22Rv1 (cell line): Measurements from ENCODE around the gene ZNF556.

Source experiments
- H3K27ac ChIP-seq: fragments of 450-650 bp; 2 replicates; pipeline ENCODE4 v1.5.1; 2017
- ZFX ChIP-seq: fragments of 450-650 bp; IDR thresholded peaks from 2 replicates; pipeline ENCODE4 v1.6.1; 2017; ENCODE audit warnings: antibody characterized with exemption, borderline replicate concordance
- TF ChIP-seq, protein P1 (sequence below): fragments of 450-650 bp; IDR thresholded peaks from 2 replicates; pipeline ENCODE4 v1.5.1; 2017; ENCODE audit warnings: mild to moderate bottlenecking

Gene ZNF556

DNA sequence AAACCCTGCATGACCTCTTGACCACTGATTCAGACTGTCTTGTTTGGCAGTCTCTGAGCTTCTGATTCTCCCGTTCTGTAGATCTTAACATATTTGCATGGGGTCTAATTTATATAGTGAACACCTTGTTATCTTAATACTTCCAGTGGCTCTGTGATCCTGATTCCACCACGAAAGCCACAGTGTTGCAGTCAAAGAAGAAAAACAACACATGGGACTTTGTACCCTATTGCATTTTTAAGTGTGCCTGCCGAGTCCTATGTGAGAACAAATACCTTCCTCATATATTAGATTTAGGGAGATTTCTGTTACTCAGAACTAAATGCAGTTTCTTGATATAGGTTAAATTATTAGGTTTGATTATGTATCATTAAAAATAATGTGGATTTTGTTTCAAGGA is 12.3 kb upstream of the ZNF556 start:
- no peak overlapping the region for H3K27ac ChIP-seq
- TF ChIP-seq, protein P1, sequence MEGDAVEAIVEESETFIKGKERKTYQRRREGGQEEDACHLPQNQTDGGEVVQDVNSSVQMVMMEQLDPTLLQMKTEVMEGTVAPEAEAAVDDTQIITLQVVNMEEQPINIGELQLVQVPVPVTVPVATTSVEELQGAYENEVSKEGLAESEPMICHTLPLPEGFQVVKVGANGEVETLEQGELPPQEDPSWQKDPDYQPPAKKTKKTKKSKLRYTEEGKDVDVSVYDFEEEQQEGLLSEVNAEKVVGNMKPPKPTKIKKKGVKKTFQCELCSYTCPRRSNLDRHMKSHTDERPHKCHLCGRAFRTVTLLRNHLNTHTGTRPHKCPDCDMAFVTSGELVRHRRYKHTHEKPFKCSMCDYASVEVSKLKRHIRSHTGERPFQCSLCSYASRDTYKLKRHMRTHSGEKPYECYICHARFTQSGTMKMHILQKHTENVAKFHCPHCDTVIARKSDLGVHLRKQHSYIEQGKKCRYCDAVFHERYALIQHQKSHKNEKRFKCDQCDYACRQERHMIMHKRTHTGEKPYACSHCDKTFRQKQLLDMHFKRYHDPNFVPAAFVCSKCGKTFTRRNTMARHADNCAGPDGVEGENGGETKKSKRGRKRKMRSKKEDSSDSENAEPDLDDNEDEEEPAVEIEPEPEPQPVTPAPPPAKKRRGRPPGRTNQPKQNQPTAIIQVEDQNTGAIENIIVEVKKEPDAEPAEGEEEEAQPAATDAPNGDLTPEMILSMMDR = no peak
- TF ChIP-seq ZFX = no peak

DNA sequence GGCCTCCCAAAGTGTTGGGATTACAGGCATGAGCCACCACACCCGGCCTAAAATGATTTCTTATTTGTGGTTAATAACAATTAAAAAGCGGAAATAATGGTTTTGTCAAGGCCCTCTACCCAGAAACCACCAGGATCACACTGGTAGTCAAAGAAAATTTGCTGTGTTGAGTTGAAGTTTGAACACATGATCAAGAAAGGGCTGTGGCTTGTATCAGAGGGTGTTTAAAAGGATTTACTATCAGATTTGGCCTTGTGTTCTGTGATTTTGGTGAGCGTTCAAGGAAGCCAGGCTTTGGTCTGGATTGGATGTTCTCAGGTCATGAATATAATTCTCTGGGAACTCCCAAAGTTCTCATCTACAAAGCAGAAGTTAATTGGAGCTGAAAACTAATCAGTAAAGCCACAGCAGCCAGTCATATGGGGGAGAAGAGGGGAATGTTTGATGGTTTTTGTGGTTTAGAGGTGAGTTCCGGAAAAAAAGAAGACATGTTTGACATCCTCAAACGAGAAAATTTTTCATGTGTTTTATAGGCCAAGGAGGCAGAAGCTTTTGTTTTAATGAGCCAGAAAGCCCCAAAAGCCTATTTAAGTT is 10.6 kb upstream of the ZNF556 start:
- H3K27ac ChIP-seq = no peak overlapping the region
- TF ChIP-seq ZFX = no peak

DNA sequence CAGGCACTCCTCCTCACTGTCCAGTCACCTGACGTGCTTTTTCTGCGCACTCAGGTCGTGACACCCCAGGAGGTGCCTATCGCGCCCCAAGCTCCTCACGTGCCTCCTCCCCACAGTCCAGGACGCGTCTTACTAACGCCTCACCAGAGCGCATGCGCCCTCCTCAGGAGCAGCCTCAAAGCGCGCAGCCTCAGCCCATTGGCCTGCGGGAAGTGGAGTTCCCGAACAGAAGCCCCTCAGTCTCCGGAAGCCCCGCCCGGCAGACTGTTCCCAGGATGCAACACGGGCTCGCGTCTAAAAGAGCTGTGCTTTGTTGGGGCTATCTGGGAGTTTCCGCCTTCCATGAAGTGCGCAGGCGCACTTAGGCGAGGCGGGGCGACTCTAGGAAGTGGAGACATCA is 8.3 kb upstream of the ZNF556 start:
- no peak overlapping the region for H3K27ac ChIP-seq
- TF ChIP-seq, protein P1 = no peak
- TF ChIP-seq ZFX = no peak

DNA sequence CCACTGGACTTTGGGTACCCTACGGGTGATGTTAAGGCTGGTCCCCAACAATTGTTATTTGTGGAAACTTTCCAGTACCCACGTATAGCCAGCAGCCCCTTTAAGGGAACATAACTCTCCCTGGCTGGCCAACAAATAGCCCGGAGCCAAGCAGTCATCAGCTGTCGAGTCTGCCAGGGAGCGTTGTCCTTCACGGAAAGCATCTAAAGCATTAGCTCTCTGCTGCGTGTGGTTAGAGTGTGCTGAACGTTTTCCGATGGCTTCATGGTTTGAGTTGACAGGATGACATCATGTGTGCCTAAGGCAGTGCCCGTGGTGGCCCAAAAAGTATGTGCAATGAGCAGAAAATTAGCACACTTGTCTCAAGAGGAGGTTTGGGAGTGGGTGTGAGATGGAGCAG is 3.3 kb upstream of the ZNF556 start:
- H3K27ac ChIP-seq = no peak overlapping the region
- TF ChIP-seq, protein P1 = no peak
- no peak for TF ChIP-seq ZFX

- no peak overlapping the region for H3K27ac ChIP-seq
- TF ChIP-seq, protein P1 = no peak
- no peak for TF ChIP-seq ZFX
These were observed 1.6 kb upstream of the ZNF556 start for GRCh38 chr19:2865334-2866100.

DNA sequence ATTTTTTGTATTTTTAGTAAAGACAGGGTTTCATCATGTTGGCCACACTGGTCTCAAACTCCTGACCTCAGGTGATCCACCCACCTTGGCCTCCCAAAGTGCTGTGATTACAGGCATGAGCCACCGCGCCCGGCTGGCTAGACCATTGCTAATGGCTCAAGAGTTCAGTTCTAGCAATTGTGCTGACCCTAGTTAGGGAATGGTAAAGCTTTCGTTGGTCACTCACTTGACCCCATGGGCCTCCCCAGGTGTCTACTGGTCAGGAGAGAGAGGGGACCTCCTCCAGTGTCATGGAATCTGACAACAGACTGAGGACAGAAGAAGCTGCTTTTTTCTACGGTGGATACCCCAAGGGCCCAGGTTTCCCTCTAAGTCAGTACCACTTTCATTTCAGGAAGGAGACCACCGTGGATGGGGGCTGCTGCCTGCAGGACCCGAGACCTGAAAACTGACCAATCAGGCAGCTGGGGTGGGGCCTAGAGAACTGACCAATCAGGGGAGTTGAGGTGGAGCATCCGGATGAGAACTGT is 575 bp upstream of the ZNF556 start:
- H3K27ac ChIP-seq = no peak overlapping the region

DNA sequence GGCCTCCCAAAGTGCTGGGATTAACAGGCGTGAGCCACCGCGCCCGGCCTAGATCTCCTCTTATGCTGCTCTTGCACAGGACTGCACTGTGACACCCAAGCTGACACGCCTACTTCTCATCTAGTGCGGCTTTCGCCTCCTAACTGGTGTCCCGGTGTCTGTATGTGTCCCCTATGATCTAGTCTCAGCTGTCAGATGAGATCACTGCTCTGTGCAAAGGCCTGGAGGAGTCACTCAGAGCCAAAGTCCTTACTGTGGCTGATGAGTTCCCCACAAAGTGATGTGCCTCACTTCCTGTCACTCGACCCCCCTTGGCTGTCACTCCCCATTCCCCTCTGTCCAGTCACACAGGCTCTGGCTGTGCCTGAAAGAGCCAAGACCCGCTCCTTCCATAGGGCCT is 2.5 kb downstream of the ZNF556 start:
- H3K27ac ChIP-seq = no peak overlapping the region
- TF ChIP-seq, protein P1 = no peak
- TF ChIP-seq ZFX = no peak

More for the DNA sequence above, 575 bp upstream of the ZNF556 start:
- no peak for TF ChIP-seq ZFX
- TF ChIP-seq, protein P1 = no peak
